H1 (cell line): ENCODE results near the gene PFDN4. TPM values are rescaled to one million over a fixed set of nuclear protein-coding genes. Genes with fewer than 3 reads are reported as not detected.

Experiments
- BRCA1 ChIP-seq: IDR thresholded peaks from 2 replicates; pipeline ENCODE4 v1.6.1; 2012; ENCODE audit warnings: low read depth, low read length, improper control_type of control experiment
- RFX5 ChIP-seq: IDR thresholded peaks from 2 replicates; pipeline ENCODE4 v1.6.1; 2011; ENCODE audit warnings: low read depth, low read length, improper control_type of control experiment, borderline replicate concordance
- SIRT6 ChIP-seq: IDR thresholded peaks from one replicate; pipeline ENCODE4 v1.7.1; 2012; ENCODE audit warnings: low read length, inconsistent platforms
- polyA plus RNA-seq, 7 experiments: library from polyadenylated mRNA; depleted of rRNA in 3 of 7; stranded (reverse) in 5 of 7; unstranded in 2 of 7; fragments of >200 nt in 5 of 7; fragments of 200-250 nt in 2 of 7; gene quantifications; 1 replicate in 5 of 7; 2 replicates in 1 of 7; 4 replicates in 1 of 7; pipeline versions ENCODE4 v1.2.1 to v1.2.3, GENCODE V29; 2011 to 2013; ENCODE audit warnings: missing spikeins in 2 of 7, mixed read lengths in 2 of 7
- total RNA-seq: library from RNA; stranded (reverse); fragmentation: NEBNext Ultra II Directional; extraction: Animal tissue kit (Norgen Biotek cat#: 25700); gene quantifications from 2 replicates; pipeline ENCODE4 v1.2.1, GENCODE V29; 2021
- TF ChIP-seq, protein P1 (sequence below): fragments of 300-600 bp; sonication (generic); IDR thresholded peaks from 2 replicates; pipeline ENCODE4 v1.7.1; 2012; ENCODE audit warnings: low read length, moderate library complexity, mild to moderate bottlenecking, inconsistent platforms; ENCODE audit not compliant: insufficient replicate concordance

Gene PFDN4
- total and polyA plus RNA-seq, 2 of the 8 experiments (the other 6 are each of a cell fraction or from before 2014, with no cell fraction given) = 41.9 to 96.8 TPM

DNA sequence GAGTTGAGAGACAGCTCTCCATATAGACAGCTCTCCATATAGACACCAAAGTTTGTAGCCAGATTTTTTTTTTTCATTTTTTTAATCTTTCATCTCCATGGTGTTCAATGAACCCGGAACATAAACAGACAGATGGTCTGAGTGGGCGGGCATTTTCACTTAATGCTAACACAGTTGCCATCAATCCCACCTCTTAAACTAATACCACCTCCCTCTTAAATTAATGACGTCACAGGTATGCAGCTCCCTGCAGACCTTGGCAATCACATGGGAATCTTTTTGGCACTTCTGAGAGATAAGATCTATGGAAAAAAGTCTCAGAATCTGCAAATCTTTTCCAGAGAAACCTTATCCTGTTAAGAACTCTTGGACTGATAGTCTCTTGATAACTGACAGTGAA, 43.2 kb downstream of the PFDN4 start (continued):
- TF ChIP-seq, protein P1, sequence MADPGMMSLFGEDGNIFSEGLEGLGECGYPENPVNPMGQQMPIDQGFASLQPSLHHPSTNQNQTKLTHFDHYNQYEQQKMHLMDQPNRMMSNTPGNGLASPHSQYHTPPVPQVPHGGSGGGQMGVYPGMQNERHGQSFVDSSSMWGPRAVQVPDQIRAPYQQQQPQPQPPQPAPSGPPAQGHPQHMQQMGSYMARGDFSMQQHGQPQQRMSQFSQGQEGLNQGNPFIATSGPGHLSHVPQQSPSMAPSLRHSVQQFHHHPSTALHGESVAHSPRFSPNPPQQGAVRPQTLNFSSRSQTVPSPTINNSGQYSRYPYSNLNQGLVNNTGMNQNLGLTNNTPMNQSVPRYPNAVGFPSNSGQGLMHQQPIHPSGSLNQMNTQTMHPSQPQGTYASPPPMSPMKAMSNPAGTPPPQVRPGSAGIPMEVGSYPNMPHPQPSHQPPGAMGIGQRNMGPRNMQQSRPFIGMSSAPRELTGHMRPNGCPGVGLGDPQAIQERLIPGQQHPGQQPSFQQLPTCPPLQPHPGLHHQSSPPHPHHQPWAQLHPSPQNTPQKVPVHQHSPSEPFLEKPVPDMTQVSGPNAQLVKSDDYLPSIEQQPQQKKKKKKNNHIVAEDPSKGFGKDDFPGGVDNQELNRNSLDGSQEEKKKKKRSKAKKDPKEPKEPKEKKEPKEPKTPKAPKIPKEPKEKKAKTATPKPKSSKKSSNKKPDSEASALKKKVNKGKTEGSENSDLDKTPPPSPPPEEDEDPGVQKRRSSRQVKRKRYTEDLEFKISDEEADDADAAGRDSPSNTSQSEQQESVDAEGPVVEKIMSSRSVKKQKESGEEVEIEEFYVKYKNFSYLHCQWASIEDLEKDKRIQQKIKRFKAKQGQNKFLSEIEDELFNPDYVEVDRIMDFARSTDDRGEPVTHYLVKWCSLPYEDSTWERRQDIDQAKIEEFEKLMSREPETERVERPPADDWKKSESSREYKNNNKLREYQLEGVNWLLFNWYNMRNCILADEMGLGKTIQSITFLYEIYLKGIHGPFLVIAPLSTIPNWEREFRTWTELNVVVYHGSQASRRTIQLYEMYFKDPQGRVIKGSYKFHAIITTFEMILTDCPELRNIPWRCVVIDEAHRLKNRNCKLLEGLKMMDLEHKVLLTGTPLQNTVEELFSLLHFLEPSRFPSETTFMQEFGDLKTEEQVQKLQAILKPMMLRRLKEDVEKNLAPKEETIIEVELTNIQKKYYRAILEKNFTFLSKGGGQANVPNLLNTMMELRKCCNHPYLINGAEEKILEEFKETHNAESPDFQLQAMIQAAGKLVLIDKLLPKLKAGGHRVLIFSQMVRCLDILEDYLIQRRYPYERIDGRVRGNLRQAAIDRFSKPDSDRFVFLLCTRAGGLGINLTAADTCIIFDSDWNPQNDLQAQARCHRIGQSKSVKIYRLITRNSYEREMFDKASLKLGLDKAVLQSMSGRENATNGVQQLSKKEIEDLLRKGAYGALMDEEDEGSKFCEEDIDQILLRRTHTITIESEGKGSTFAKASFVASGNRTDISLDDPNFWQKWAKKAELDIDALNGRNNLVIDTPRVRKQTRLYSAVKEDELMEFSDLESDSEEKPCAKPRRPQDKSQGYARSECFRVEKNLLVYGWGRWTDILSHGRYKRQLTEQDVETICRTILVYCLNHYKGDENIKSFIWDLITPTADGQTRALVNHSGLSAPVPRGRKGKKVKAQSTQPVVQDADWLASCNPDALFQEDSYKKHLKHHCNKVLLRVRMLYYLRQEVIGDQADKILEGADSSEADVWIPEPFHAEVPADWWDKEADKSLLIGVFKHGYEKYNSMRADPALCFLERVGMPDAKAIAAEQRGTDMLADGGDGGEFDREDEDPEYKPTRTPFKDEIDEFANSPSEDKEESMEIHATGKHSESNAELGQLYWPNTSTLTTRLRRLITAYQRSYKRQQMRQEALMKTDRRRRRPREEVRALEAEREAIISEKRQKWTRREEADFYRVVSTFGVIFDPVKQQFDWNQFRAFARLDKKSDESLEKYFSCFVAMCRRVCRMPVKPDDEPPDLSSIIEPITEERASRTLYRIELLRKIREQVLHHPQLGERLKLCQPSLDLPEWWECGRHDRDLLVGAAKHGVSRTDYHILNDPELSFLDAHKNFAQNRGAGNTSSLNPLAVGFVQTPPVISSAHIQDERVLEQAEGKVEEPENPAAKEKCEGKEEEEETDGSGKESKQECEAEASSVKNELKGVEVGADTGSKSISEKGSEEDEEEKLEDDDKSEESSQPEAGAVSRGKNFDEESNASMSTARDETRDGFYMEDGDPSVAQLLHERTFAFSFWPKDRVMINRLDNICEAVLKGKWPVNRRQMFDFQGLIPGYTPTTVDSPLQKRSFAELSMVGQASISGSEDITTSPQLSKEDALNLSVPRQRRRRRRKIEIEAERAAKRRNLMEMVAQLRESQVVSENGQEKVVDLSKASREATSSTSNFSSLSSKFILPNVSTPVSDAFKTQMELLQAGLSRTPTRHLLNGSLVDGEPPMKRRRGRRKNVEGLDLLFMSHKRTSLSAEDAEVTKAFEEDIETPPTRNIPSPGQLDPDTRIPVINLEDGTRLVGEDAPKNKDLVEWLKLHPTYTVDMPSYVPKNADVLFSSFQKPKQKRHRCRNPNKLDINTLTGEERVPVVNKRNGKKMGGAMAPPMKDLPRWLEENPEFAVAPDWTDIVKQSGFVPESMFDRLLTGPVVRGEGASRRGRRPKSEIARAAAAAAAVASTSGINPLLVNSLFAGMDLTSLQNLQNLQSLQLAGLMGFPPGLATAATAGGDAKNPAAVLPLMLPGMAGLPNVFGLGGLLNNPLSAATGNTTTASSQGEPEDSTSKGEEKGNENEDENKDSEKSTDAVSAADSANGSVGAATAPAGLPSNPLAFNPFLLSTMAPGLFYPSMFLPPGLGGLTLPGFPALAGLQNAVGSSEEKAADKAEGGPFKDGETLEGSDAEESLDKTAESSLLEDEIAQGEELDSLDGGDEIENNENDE = no peak
- TF ChIP-seq RFX5 = no peak
- no peak for TF ChIP-seq BRCA1
- no peak for TF ChIP-seq SIRT6
